GM18907 (cell line): ENCODE results near the gene KAZN.

Source experiments
- ATAC-seq: cut with Tn5 transposase; IDR thresholded peaks from one replicate; pipeline ENCODE4 v1.9.1; 2021; ENCODE audit warnings: mild to moderate bottlenecking, moderate library complexity; ENCODE audit not compliant: unreplicated experiment

The KAZN gene

GRCh38 chr1:14945132-14946010, 346.9 kb downstream of the KAZN start:
- no peak for ATAC-seq

DNA sequence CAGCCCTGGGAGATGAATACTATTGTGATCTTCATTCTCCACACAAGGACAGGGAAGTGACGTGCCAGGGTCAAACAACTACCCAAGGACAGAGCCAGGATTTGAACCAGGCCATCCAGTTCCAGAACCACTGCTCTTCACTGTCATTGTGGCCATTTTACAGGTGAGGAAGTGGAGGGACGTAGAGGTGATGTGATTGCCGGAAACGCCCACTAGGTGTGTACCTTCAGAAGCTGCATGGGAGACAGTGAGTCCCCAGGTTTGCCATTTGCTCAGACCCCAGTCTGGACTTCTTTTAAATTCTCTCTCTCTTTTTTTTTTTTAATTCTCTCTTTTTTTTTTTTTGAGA, 347.5 kb downstream of the KAZN start:
- ATAC-seq, result no peak

- no peak for ATAC-seq
Observed at GRCh38 chr1:14946684-14947238, 348.3 kb downstream of the KAZN start.

DNA sequence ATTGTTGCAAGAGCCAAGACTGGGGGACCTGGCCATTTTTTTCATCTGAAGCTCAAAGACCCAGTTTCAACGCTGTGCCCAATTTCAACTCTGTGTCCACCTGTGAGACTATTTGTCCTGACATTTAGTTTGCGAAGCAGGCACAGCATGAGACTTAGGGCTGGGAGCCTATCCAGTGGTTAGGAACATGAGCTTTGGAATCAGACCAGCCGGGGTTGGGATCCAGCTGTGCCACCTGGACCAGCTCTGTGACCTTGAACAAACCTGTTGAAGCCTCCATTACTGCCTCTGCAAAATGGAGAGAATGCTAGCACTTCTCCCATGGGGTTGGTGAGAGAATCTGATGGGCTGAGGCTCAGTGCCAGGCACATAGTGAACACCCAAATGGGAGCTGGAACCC, 348.9 kb downstream of the KAZN start:
- ATAC-seq, result no peak

- no peak for ATAC-seq
Observed at GRCh38 chr1:14948112-14948652, 349.7 kb downstream of the KAZN start.

GRCh38 chr1:14949270-14949835, 350.9 kb downstream of the KAZN start:
- no peak for ATAC-seq

DNA sequence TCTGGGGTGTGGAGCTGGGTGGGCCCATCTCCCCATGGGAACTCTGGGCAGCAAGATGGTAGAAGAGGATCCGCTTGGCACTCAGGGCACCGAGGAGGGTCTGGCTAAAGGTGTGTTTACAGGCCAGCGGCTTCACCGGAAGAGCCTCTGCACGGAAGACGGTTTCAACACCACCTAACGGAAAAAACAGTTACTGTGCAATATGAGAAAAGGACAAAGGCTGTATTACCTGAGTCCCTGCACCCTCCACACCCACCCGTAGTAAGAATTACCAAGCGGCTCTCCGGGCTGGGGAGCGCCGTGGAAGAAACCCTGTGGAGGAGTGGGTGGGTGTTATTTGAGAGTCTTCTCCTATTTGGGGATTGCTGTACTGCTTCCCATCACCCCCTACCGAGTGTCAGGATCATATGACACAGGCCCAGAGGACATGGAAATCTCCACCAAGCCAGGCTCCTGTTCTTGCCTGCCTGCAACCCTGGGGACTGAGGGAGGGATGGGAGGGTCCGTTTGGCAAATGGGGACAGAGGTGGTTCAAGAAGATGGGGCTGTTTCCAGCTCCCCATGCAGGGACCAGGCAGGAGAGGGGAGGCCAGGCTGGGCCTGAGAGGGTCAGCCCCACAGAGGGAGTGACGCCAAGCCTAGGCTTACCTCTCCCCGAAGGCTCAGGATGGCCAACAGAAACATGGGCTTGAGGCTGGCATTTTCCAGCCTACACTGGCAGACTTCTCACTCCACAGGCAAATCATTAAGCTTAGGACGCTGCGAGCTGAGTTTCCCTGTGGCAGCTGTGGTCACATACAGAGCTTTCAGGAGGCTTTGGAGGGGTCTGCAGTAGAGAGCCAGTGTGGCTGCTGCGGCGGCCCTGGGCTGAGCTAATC, 351.6 kb downstream of the KAZN start:
- no peak for ATAC-seq

DNA sequence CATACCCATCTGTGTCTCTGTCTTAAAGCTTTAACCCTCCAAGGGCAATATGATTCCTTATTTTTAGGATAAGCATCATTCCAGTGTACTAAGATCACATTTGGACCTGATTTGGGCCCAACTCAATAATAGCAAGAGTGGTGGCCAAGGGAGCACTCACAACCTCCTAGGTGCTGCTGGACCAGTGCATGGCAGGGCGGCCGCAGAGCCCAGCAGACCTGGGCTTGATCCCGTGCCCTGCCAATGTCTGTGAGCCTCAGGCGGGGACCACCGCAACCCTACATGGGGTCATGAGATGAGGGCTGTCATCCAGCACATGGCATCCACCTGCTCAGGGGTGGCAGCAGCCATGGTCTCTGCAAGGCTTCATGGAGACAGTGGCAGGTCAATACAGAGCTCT, 353.3 kb downstream of the KAZN start:
- no peak for ATAC-seq

DNA sequence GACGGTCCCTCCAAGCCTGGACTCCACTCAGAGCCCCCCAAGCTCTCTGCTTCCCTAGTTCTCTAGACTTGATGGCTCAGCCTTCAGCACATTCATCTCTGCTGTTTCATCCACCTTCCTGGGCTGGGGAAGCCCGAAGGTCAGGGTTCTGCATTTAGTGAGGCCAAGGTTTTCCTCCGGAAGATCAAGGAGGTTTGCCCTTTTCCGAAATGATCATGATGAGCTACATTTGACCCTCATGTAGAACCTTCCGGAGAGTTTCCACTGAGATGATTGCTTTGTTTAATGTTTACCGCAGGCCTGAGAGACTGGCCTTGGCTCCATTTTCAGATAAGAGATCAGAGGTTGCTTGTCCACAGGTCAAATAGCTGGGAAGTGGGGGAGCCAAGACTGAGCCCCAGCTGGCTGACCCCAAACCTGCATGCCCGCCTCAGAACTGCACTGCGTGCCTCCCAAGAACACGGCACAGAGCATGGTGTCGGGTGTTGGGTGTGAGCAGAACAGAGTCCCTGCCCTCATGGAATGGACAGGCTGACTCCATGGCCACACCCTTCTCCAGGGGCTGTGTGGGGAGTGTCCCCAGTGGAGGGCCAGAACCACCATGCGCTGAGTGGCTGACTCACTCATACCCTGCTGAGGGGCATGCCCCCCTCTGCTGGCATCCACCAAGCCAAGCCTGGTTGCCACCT, 354.3 kb downstream of the KAZN start:
- no peak for ATAC-seq

DNA sequence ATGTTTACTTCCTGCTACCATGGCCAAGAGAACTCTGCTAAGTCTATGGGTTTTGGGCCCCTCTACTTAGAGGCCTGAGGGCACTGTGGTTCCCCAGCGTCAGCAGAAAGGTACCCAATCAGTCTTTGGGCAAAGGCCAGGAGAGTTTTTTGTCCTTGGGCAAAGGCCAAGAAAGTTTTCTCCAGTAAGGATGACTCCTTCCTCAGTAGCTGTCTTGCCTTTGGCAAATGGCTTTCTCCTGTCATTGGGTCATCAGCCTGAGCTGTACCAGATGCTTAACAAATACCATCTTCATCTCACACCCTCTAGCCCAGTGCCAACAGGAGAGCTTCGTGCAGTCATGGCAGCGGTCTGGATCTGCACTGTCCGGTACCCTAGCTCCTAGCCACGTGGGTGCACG, 355.7 kb downstream of the KAZN start:
- ATAC-seq, result no peak

- no peak for ATAC-seq
Observed at GRCh38 chr1:14954930-14955329, 356.4 kb downstream of the KAZN start.

DNA sequence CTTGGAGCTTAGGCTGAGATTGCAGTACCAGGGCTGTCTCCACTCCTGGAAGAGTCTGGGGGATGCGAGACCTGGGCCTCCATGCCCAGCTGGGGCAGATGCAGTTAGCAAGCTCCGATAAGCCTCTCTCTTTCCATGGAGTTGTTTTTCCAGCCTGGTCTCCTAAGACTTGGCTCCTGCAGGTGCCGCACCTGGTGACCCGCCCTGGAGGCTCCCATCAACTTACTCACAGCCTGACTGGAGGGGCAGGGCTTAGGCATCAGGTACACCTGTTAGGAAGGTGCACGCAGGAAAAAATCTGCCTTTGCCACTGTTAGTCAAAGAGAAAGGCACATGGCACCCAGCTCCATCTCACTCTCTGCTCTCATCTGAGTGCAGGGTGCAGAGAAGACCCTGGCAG, 356.9 kb downstream of the KAZN start:
- no peak for ATAC-seq

GRCh38 chr1:14955976-14956375, 357.5 kb downstream of the KAZN start:
- no peak for ATAC-seq

- ATAC-seq, result no peak
Observed at GRCh38 chr1:14956579-14957195, 358.2 kb downstream of the KAZN start.

DNA sequence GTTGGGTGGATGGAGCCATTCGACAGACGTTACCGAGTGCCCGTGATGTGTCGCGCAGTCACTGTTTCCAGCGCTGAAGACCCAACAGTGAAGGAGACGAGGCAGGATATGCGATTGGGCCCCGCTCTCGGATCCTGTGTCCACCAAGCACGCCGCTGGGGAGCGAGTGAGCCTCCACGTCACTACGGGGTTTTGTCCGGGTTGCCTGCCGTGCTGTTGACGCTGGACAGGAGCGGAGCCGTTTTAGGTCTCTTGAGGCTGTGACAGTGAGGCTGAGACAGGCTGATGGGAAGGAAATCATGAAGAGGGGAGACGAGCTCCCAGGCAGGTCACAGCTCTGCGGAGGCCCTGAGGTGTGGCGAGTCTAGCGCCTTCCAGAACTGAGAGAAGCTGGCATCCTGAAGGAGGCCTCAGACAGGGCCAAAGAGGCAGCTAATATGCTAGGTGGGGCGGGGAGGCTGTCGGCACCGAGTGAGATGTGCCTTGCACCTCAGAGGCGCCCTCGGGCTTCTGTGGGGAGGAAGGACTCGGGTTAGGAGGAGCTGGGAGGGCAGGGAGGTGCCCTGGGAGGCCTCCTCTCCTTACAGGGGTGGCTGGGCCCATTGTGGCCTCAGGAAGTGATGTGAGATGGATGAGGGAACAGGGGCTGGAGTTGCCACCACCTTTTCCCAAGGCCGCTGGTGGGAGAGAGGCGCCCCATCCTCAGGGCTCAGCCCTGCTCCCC, 359.1 kb downstream of the KAZN start:
- ATAC-seq, result no peak

DNA sequence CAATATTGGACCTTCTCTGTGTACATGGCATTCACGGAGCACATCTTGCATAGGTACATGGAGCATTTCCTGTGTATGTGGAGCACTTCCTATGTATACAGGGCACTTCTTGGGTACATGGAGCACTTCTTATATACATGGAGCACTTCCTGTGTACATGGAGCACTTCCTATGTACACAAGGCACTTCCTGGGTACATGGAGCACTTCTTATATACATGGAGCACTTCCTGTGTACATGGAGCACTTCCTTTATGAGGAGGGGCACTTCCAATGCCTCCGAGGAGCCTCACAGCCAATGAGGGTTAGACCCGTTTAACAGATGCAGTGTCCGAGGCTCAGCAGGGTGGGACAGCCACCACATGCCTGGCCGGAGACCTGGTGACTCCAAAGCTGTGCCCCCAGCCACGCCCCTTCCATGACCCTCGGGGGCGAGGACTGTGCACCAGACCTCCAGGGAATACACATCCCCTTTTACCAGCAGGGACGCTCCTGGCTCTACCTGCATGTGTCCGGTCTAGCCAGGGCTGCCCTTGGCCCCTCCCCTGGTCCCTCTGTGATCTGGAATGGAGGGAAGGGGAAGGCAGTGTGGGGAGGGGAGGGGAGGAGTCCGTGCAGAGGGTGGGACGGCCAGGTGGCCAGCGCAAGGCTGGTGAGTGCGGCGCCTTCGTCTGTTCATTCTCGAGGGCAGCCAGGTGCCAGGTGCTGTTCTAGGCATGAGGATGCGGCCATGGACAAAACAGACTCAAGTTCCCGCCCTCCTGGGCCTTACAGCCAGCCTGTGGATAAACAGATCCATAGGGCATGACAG, 360.0 kb downstream of the KAZN start:
- ATAC-seq, result no peak

- no peak for ATAC-seq
Observed at GRCh38 chr1:14959059-14959694, 360.7 kb downstream of the KAZN start.

GRCh38 chr1:14961661-14962267, 363.3 kb downstream of the KAZN start:
- ATAC-seq, result no peak
